Uterus (tissue), 2 donors: Measurements from ENCODE around the gene TULP3.

Experiments used
- CTCF ChIP-seq, 4 experiments: fragments of 200-600 bp in 2 of 4; fragments of 450-650 bp in 2 of 4; sonication (generic) in 2 of 4; IDR thresholded peaks; one replicate each; pipeline ENCODE4 v1.5.1; 2016 to 2019; ENCODE audit warnings: antibody characterized with exemption in 4 of 4, mild to moderate bottlenecking in 2 of 4, moderate library complexity in 1 of 4
- POLR2A ChIP-seq, 2 donors: fragments of 450-650 bp; IDR thresholded peaks; one replicate each; pipeline ENCODE4 v1.6.1; 2016; ENCODE audit warnings: antibody characterized with exemption in 2 of 2, mild to moderate bottlenecking in 1 of 2, moderate library complexity in 1 of 2

DNA sequence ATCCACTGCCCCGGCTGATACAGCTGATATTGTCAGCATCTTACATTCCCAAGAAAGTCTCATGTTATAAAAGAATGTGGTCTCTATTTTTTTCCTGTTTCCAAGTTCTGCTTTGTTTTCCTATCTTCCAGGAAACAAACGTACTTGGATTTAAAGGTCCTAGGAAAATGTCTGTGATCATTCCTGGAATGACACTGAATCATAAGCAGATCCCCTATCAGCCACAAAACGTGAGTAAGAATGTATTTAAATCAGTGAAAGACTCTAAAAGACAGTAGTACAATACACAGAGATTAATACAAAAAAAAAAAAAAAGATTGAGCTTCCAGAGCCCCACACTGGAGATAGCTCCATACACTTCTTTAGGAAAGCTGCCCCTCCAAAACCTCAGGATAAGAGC, 46.8 kb downstream of the TULP3 start:
- TF ChIP-seq POLR2A (IDR thresholded peaks at IDR 0.05) (no peak), CTCF (IDR thresholded peaks at IDR 0.05) (no peak)
